ENCODE measurements around the gene LLCFC1. TPM values are rescaled to one million over a fixed set of nuclear protein-coding genes. Genes with fewer than 3 reads are reported as not detected.

The LLCFC1 gene
- total and polyA plus RNA-seq, 4 donors: not detected

DNA sequence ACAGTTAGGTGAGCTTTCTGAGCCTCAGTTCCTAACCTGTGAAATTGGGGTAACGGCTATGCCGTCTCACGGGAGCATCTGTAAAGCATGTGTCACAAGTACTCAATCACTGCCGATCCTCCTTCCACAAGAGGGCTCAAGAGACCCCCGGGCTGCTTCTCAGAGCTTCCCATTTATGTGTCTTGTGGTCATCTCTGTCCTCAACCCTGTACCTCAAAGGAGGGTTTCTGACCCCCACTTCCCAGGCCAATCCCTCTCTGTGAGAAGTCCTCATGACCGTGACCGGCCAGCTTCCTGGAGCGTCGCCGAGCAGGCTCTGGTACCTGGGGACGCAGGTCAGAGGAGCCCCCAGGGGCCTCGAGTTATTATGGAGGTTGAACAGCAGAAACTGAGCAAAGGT, 5.2 kb upstream of the LLCFC1 start:
- Histone ChIP-seq H3K9ac (ENCODE audit: low read depth in 1 of 2, low read length in 2 of 2) (no peak overlapping the region), H3K9me3 (ENCODE audit: control insufficient read depth in 4 of 4, low read length in 3 of 4) (no peaks in the 10 kb centered on the region), H3K36me3 (ENCODE audit: control insufficient read depth in 4 of 4, insufficient read depth in 3 of 4, low read depth in 1 of 4, low read length in 3 of 4) (no peaks in the 10 kb centered on the region), H3K4me1 (ENCODE audit: control insufficient read depth in 4 of 4, insufficient read depth in 4 of 4, low read length in 3 of 4) (no peaks in the 10 kb centered on the region), H3K27ac (ENCODE audit: low read depth in 1 of 2, low read length in 2 of 2) (no peak overlapping the region), H3K4me3 (ENCODE audit: low read depth in 1 of 3, low read length in 3 of 3) (no peak overlapping the region), H3K27me3 (ENCODE audit: control insufficient read depth in 4 of 4, insufficient read depth in 4 of 4, low read length in 3 of 4) (no peaks in the 10 kb centered on the region)
- DNase-seq (ENCODE audit: low spot score): no peak
- WGBS: 80% methylated on average over 12 of the region's 12 CpGs
- TF ChIP-seq TAF1 (conservative IDR thresholded peaks at IDR 0.05) (no peak), REST (IDR thresholded peaks at IDR 0.05) (no peak), GABPA (IDR thresholded peaks at IDR 0.05 in 1 of 2, conservative IDR thresholded peaks at IDR 0.05 in 1 of 2) (no peak), RXRA (IDR thresholded peaks at IDR 0.05) (no peak), JUND (IDR thresholded peaks at IDR 0.05) (no peak), ATF3 (IDR thresholded peaks at IDR 0.05) (no peak)

- TF ChIP-seq ATF3 (IDR thresholded peaks at IDR 0.05) (no peak), HNF4A (conservative IDR thresholded peaks at IDR 0.05) (no peak), GABPA (IDR thresholded peaks at IDR 0.05 in 1 of 2, conservative IDR thresholded peaks at IDR 0.05 in 1 of 2) (no peak), HNF4G (IDR thresholded peaks at IDR 0.05) (no peak), RAD21 (IDR thresholded peaks at IDR 0.05) (no peak), SP1 (IDR thresholded peaks at IDR 0.05) (no peak), EGR1 (IDR thresholded peaks at IDR 0.05; ENCODE audit: low read depth in 2 of 2) (no peak), REST (IDR thresholded peaks at IDR 0.05) (no peak), TAF1 (conservative IDR thresholded peaks at IDR 0.05) (no peak), RXRA (IDR thresholded peaks at IDR 0.05) (no peak), YY1 (IDR thresholded peaks at IDR 0.05) (no peak), ZBTB33 (IDR thresholded peaks at IDR 0.05) (no peak), JUND (IDR thresholded peaks at IDR 0.05) (no peak)
- TF ChIP-seq, protein P1, sequence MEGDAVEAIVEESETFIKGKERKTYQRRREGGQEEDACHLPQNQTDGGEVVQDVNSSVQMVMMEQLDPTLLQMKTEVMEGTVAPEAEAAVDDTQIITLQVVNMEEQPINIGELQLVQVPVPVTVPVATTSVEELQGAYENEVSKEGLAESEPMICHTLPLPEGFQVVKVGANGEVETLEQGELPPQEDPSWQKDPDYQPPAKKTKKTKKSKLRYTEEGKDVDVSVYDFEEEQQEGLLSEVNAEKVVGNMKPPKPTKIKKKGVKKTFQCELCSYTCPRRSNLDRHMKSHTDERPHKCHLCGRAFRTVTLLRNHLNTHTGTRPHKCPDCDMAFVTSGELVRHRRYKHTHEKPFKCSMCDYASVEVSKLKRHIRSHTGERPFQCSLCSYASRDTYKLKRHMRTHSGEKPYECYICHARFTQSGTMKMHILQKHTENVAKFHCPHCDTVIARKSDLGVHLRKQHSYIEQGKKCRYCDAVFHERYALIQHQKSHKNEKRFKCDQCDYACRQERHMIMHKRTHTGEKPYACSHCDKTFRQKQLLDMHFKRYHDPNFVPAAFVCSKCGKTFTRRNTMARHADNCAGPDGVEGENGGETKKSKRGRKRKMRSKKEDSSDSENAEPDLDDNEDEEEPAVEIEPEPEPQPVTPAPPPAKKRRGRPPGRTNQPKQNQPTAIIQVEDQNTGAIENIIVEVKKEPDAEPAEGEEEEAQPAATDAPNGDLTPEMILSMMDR (IDR thresholded peaks at IDR 0.05; ENCODE audit: low read depth, low read length, missing input control): no peak
- TF ChIP-seq, protein P2, sequence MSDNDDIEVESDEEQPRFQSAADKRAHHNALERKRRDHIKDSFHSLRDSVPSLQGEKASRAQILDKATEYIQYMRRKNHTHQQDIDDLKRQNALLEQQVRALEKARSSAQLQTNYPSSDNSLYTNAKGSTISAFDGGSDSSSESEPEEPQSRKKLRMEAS (IDR thresholded peaks at IDR 0.05): no peak
- DNase-seq (ENCODE audit: low spot score): no peak
- 82% methylated on average over 12 of the region's 12 CpGs for WGBS
These were observed 3.2 kb upstream of the LLCFC1 start for GRCh38 chr7:142935941-142936565.

More at GRCh38 chr7:142935941-142936565, 3.2 kb upstream of the LLCFC1 start:
- no peaks in the 10 kb centered on the region for H3K27me3 ChIP-seq (ENCODE audit: control insufficient read depth in 4 of 4, insufficient read depth in 4 of 4, low read length in 3 of 4)
- no peak overlapping the region for H3K9ac ChIP-seq (ENCODE audit: low read depth in 1 of 2, low read length in 2 of 2)
- no peak overlapping the region for H3K4me3 ChIP-seq (ENCODE audit: low read depth in 1 of 3, low read length in 3 of 3)
- no peak overlapping the region for H3K27ac ChIP-seq (ENCODE audit: low read depth in 1 of 2, low read length in 2 of 2)
- no peaks in the 10 kb centered on the region for H3K4me1 ChIP-seq (ENCODE audit: control insufficient read depth in 4 of 4, insufficient read depth in 4 of 4, low read length in 3 of 4)
- H3K36me3 ChIP-seq (ENCODE audit: control insufficient read depth in 4 of 4, insufficient read depth in 3 of 4, low read depth in 1 of 4, low read length in 3 of 4): no peaks in the 10 kb centered on the region
- H3K9me3 ChIP-seq (ENCODE audit: control insufficient read depth in 4 of 4, low read length in 3 of 4): no peaks in the 10 kb centered on the region
